Activated T-helper 17 cell treated with anti-CD3 and anti-CD28 coated beads, Interleukin-2, amount 50 U/mL, for 72 hours (primary cell): ENCODE measurements around the gene CRYL1. TPM values are rescaled to one million over a fixed set of nuclear protein-coding genes. Genes with fewer than 3 reads are reported as not detected.

Experiments
- ATAC-seq: fragments of 150-1000 bp; cut with Tn5 transposase; replicated peaks from 2 replicates; pipeline ENCODE4 v1.10.0; 2021; ENCODE audit warnings: mild to moderate bottlenecking, moderate library complexity
- H3K27ac Mint-ChIP-seq: one replicate; pipeline ENCODE4 v1.8.0; 2022; ENCODE audit warnings: mixed read lengths
- H3K27me3 Mint-ChIP-seq: one replicate; pipeline ENCODE4 v1.8.0; 2022; ENCODE audit warnings: mixed read lengths
- H3K36me3 Mint-ChIP-seq: one replicate; pipeline ENCODE4 v1.8.0; 2022; ENCODE audit warnings: low read depth, mild to moderate bottlenecking, mixed read lengths
- H3K4me1 Mint-ChIP-seq: one replicate; pipeline ENCODE4 v1.8.0; 2022; ENCODE audit warnings: mixed read lengths
- H3K4me3 Mint-ChIP-seq: one replicate; pipeline ENCODE4 v1.8.0; 2022; ENCODE audit warnings: mild to moderate bottlenecking, mixed read lengths
- H3K9me3 Mint-ChIP-seq: one replicate; pipeline ENCODE4 v1.8.0; 2022; ENCODE audit warnings: mixed read lengths
- total RNA-seq, 2 donors: library from RNA; stranded (reverse); gene quantifications; one replicate each; pipeline ENCODE4 v1.2.3, GENCODE V29; 2022

Gene CRYL1
- total RNA-seq, 2 donors from 2014 or later: 8.0 to 12.8 TPM

- Mint-ChIP-seq H3K9me3 (peaks cover 4% of the 10 kb centered on the region), H3K27ac (no peak overlapping the region), H3K4me3 (no peak overlapping the region), H3K4me1 (peaks cover 6% of the 10 kb centered on the region), H3K36me3 (no peaks in the 10 kb centered on the region), H3K27me3 (no peaks in the 10 kb centered on the region)
- no peak for ATAC-seq
These were observed 133.8 kb downstream of the CRYL1 start for GRCh38 chr13:20391597-20392452.

- Mint-ChIP-seq H3K4me3 (no peak overlapping the region), H3K4me1 (peaks cover 6% of the 10 kb centered on the region), H3K9me3 (no peaks in the 10 kb centered on the region), H3K27me3 (no peaks in the 10 kb centered on the region), H3K27ac (no peak overlapping the region), H3K36me3 (no peaks in the 10 kb centered on the region)
- ATAC-seq: no peak
These were observed 135.0 kb downstream of the CRYL1 start for GRCh38 chr13:20390526-20391175.

GRCh38 chr13:20389696-20390525, 135.7 kb downstream of the CRYL1 start:
- Mint-ChIP-seq H3K4me1 (peaks cover 6% of the 10 kb centered on the region), H3K27me3 (no peaks in the 10 kb centered on the region), H3K36me3 (no peaks in the 10 kb centered on the region), H3K4me3 (no peak overlapping the region), H3K9me3 (no peaks in the 10 kb centered on the region), H3K27ac (no peak overlapping the region)
- no peak for ATAC-seq

GRCh38 chr13:20388184-20388583, 137.5 kb downstream of the CRYL1 start:
- Mint-ChIP-seq H3K4me3 (no peak overlapping the region), H3K27ac (no peak overlapping the region), H3K36me3 (no peaks in the 10 kb centered on the region), H3K27me3 (no peaks in the 10 kb centered on the region), H3K9me3 (no peaks in the 10 kb centered on the region), H3K4me1 (peaks cover 6% of the 10 kb centered on the region)
- no peak for ATAC-seq

GRCh38 chr13:20387441-20387971, 138.2 kb downstream of the CRYL1 start:
- peaks cover 6% of the 10 kb centered on the region for H3K4me1 Mint-ChIP-seq
- no peaks in the 10 kb centered on the region for H3K9me3 Mint-ChIP-seq
- H3K27ac Mint-ChIP-seq: no peak overlapping the region

GRCh38 chr13:20387006-20387405, 138.7 kb downstream of the CRYL1 start:
- Mint-ChIP-seq H3K27me3 (no peaks in the 10 kb centered on the region), H3K9me3 (no peaks in the 10 kb centered on the region), H3K4me1 (peaks cover 6% of the 10 kb centered on the region), H3K27ac (no peak overlapping the region), H3K4me3 (no peak overlapping the region), H3K36me3 (no peaks in the 10 kb centered on the region)
- ATAC-seq: no peak

More at GRCh38 chr13:20387441-20387971, 138.2 kb downstream of the CRYL1 start:
- peak; percentile 51 for ATAC-seq
- no peaks in the 10 kb centered on the region for H3K27me3 Mint-ChIP-seq
- H3K4me3 Mint-ChIP-seq: no peak overlapping the region
- H3K36me3 Mint-ChIP-seq: no peaks in the 10 kb centered on the region

GRCh38 chr13:20383058-20383457, 142.6 kb downstream of the CRYL1 start:
- Mint-ChIP-seq H3K4me1 (peaks cover 8% of the 10 kb centered on the region), H3K27ac (no peak overlapping the region), H3K9me3 (no peaks in the 10 kb centered on the region), H3K36me3 (no peaks in the 10 kb centered on the region), H3K4me3 (no peak overlapping the region), H3K27me3 (no peaks in the 10 kb centered on the region)
- no peak for ATAC-seq

GRCh38 chr13:20381401-20381800, 144.3 kb downstream of the CRYL1 start:
- Mint-ChIP-seq H3K4me3 (no peak overlapping the region), H3K9me3 (no peaks in the 10 kb centered on the region), H3K36me3 (no peaks in the 10 kb centered on the region), H3K4me1 (peaks cover 5% of the 10 kb centered on the region), H3K27ac (no peak overlapping the region), H3K27me3 (no peaks in the 10 kb centered on the region)
- no peak for ATAC-seq

- ATAC-seq: no peak
- Mint-ChIP-seq H3K27ac (no peak overlapping the region), H3K4me1 (peaks cover 5% of the 10 kb centered on the region), H3K27me3 (no peaks in the 10 kb centered on the region), H3K9me3 (no peaks in the 10 kb centered on the region), H3K36me3 (no peaks in the 10 kb centered on the region), H3K4me3 (no peak overlapping the region)
These were observed 146.9 kb downstream of the CRYL1 start for GRCh38 chr13:20378721-20379120.

GRCh38 chr13:20377720-20378119, 147.9 kb downstream of the CRYL1 start:
- ATAC-seq: no peak
- no peaks in the 10 kb centered on the region for H3K36me3 Mint-ChIP-seq
- no peak overlapping the region for H3K4me3 Mint-ChIP-seq
- peaks cover 5% of the 10 kb centered on the region for H3K4me1 Mint-ChIP-seq
- no peaks in the 10 kb centered on the region for H3K27me3 Mint-ChIP-seq
- peak overlapping the region; percentile 29 for H3K27ac Mint-ChIP-seq
- no peaks in the 10 kb centered on the region for H3K9me3 Mint-ChIP-seq

- H3K4me3 Mint-ChIP-seq: no peak overlapping the region
- no peak overlapping the region for H3K27ac Mint-ChIP-seq
- H3K36me3 Mint-ChIP-seq: no peaks in the 10 kb centered on the region
- ATAC-seq: no peak
- peaks cover 5% of the 10 kb centered on the region for H3K4me1 Mint-ChIP-seq
- no peaks in the 10 kb centered on the region for H3K27me3 Mint-ChIP-seq
- no peaks in the 10 kb centered on the region for H3K9me3 Mint-ChIP-seq
These were observed 149.8 kb downstream of the CRYL1 start for GRCh38 chr13:20375871-20376270.

GRCh38 chr13:20373861-20374260, 151.8 kb downstream of the CRYL1 start:
- peaks cover 3% of the 10 kb centered on the region for H3K27me3 Mint-ChIP-seq
- peaks cover 5% of the 10 kb centered on the region for H3K9me3 Mint-ChIP-seq
- H3K4me1 Mint-ChIP-seq: peaks cover 15% of the 10 kb centered on the region
- no peak overlapping the region for H3K4me3 Mint-ChIP-seq
- H3K27ac Mint-ChIP-seq: no peak overlapping the region
- no peaks in the 10 kb centered on the region for H3K36me3 Mint-ChIP-seq
- no peak for ATAC-seq

GRCh38 chr13:20371825-20372224, 153.8 kb downstream of the CRYL1 start:
- ATAC-seq: no peak
- Mint-ChIP-seq H3K9me3 (peaks cover 5% of the 10 kb centered on the region), H3K36me3 (no peaks in the 10 kb centered on the region), H3K27ac (no peak overlapping the region), H3K4me3 (no peak overlapping the region), H3K27me3 (peaks cover 8% of the 10 kb centered on the region), H3K4me1 (peaks cover 10% of the 10 kb centered on the region)

- peaks cover 5% of the 10 kb centered on the region for H3K9me3 Mint-ChIP-seq
- H3K4me3 Mint-ChIP-seq: no peak overlapping the region
- ATAC-seq: peak; percentile 43
- peaks cover 8% of the 10 kb centered on the region for H3K27me3 Mint-ChIP-seq
- H3K27ac Mint-ChIP-seq: peak overlapping the region; percentile 76
- no peaks in the 10 kb centered on the region for H3K36me3 Mint-ChIP-seq
- peaks cover 10% of the 10 kb centered on the region for H3K4me1 Mint-ChIP-seq
These were observed 154.7 kb downstream of the CRYL1 start for GRCh38 chr13:20370815-20371421.
